HG02840 (cell line): ENCODE data around the gene SPEG.

Experiments
- ATAC-seq: cut with Tn5 transposase; IDR thresholded peaks from one replicate; pipeline ENCODE4 v1.9.1; 2021; ENCODE audit warnings: mild to moderate bottlenecking, moderate library complexity, moderate number of reproducible peaks; ENCODE audit not compliant: unreplicated experiment, low FRiP score

The SPEG gene

GRCh38 chr2:219541611-219542180 lies 107.1 kb downstream of the SPEG start:
- peak; percentile 38 for ATAC-seq

GRCh38 chr2:219542931-219543595 lies 108.4 kb downstream of the SPEG start:
- peak; percentile 33 for ATAC-seq

- peak; percentile 77 for ATAC-seq
Measured at GRCh38 chr2:219543596-219544358, 109.1 kb downstream of the SPEG start, which contains the start of the genes CHPF and TMEM198. Gene CHPF, minus strand, starts transcription at chr2:219543809. Its CDS starts 271 bp downstream, at chr2:219543538. Gene TMEM198, plus strand, starts transcription at chr2:219544028. Its CDS starts 700 bp downstream, at chr2:219544728.

GRCh38 chr2:219544567-219544966 lies 109.9 kb downstream of the SPEG start:
- no peak for ATAC-seq

GRCh38 chr2:219545295-219545942 lies 110.8 kb downstream of the SPEG start:
- no peak for ATAC-seq

- ATAC-seq = no peak
Measured at GRCh38 chr2:219545943-219546352, 111.3 kb downstream of the SPEG start.

GRCh38 chr2:219547621-219548020 lies 113.0 kb downstream of the SPEG start:
- no peak for ATAC-seq
